Lower lobe of right lung (tissue), 2 donors: ENCODE measurements around the gene GRID1. TPM values are rescaled to one million over a fixed set of nuclear protein-coding genes. Genes with fewer than 3 reads are reported as not detected.
"Not testable (repeated sequence)": the region's sequence is repeated elsewhere in the genome, so short reads cannot be mapped to it uniquely, and the experiment has no call there.

Experiments
- ATAC-seq, 2 donors: fragments of 200-7000 bp; cut with Tn5 transposase; one replicate each; pipeline ENCODE4 v1.9.1; 2020 to 2022; ENCODE audit warnings: mild to moderate bottlenecking in 2 of 2, moderate library complexity in 2 of 2
- DNase-seq: peaks from one replicate; pipeline ENCODE4 v3.0.0-alpha.2; 2020
- H3K27ac ChIP-seq: fragments of 200-600 bp; one replicate; pipeline ENCODE4 v1.8.0; 2022
- H3K27me3 ChIP-seq: fragments of 200-600 bp; one replicate; pipeline ENCODE4 v1.8.0; 2022; ENCODE audit warnings: low read depth
- H3K36me3 ChIP-seq: fragments of 200-600 bp; one replicate; pipeline ENCODE4 v1.8.0; 2022; ENCODE audit warnings: mild to moderate bottlenecking
- H3K4me1 ChIP-seq: fragments of 200-600 bp; one replicate; pipeline ENCODE4 v1.8.0; 2022
- H3K4me3 ChIP-seq: fragments of 200-600 bp; one replicate; pipeline ENCODE4 v1.8.0; 2022; ENCODE audit warnings: mild to moderate bottlenecking
- H3K9me3 ChIP-seq: fragments of 200-600 bp; one replicate; pipeline ENCODE4 v1.8.0; 2022
- CTCF ChIP-seq: fragments of 200-600 bp; IDR thresholded peaks from one replicate; pipeline ENCODE4 v1.8.0; 2022; ENCODE audit warnings: antibody characterized with exemption, mild to moderate bottlenecking
- intact Hi-C: fragments of 100-400 bp; cut with DNase I; formaldehyde crosslinking; loops from one replicate; pipeline ENCODE4 v1.11.0; 2022
- total RNA-seq: library from RNA; stranded (reverse); fragmentation: NEBNext Ultra II Directional; extraction: Animal tissue kit (Norgen Biotek cat#: 25700); gene quantifications from one replicate; pipeline ENCODE4 v1.2.1, GENCODE V29; 2021
- donor health status: DM: no; HTN: yes; CAD: no; lungs with severe emphysema.

Gene GRID1
- total RNA-seq, 1 donor from 2014 or later: 2.5 TPM

- Histone ChIP-seq H3K9me3 (no peaks in the 10 kb centered on the region), H3K4me1 (no peaks in the 10 kb centered on the region), H3K36me3 (no peaks in the 10 kb centered on the region), H3K4me3 (no peak overlapping the region), H3K27ac (no peak overlapping the region), H3K27me3 (no peaks in the 10 kb centered on the region)
- intact Hi-C loops: no loop called here
- DNase-seq: peak; percentile 10
- no peak for ATAC-seq
- TF ChIP-seq CTCF: no peak
Observed at GRCh38 chr10:86242761-86243160, 123.8 kb downstream of the GRID1 start.

GRCh38 chr10:86238089-86238488 is 128.5 kb downstream of the GRID1 start:
- H3K4me1 ChIP-seq, H3K36me3 ChIP-seq, H3K4me3 ChIP-seq, DNase-seq, H3K27ac ChIP-seq, ATAC-seq, H3K9me3 ChIP-seq, intact Hi-C loops, H3K27me3 ChIP-seq: not testable (repeated sequence)

GRCh38 chr10:86234541-86235270 is 131.9 kb downstream of the GRID1 start:
- ATAC-seq (no peak), DNase-seq (no peak)
- Histone ChIP-seq H3K36me3 (no peaks in the 10 kb centered on the region), H3K27ac (no peak overlapping the region), H3K9me3 (no peaks in the 10 kb centered on the region), H3K27me3 (no peaks in the 10 kb centered on the region), H3K4me1 (no peaks in the 10 kb centered on the region), H3K4me3 (no peak overlapping the region)
- intact Hi-C loops: no loop called here
- no peak for TF ChIP-seq CTCF

- Histone ChIP-seq H3K9me3 (no peaks in the 10 kb centered on the region), H3K4me3 (no peak overlapping the region), H3K27me3 (no peaks in the 10 kb centered on the region), H3K4me1 (no peaks in the 10 kb centered on the region), H3K36me3 (no peaks in the 10 kb centered on the region), H3K27ac (no peak overlapping the region)
- no peak for TF ChIP-seq CTCF
- ATAC-seq (no peak), DNase-seq (no peak)
- intact Hi-C loops: no loop called here
Observed at GRCh38 chr10:86234107-86234506, 132.5 kb downstream of the GRID1 start.

GRCh38 chr10:86233131-86233530 is 133.5 kb downstream of the GRID1 start:
- no peaks in the 10 kb centered on the region for H3K4me1 ChIP-seq
- ATAC-seq: no peak
- DNase-seq: no peak
- no peaks in the 10 kb centered on the region for H3K9me3 ChIP-seq
- no peak for TF ChIP-seq CTCF
- H3K36me3 ChIP-seq: no peaks in the 10 kb centered on the region
- no peaks in the 10 kb centered on the region for H3K27me3 ChIP-seq
- no peak overlapping the region for H3K27ac ChIP-seq
- no peak overlapping the region for H3K4me3 ChIP-seq
- intact Hi-C loops: no loop called here

GRCh38 chr10:86232644-86233043 is 134.0 kb downstream of the GRID1 start:
- Histone ChIP-seq H3K9me3 (no peaks in the 10 kb centered on the region), H3K4me3 (no peak overlapping the region), H3K4me1 (no peaks in the 10 kb centered on the region), H3K27ac (no peak overlapping the region), H3K27me3 (no peaks in the 10 kb centered on the region), H3K36me3 (no peaks in the 10 kb centered on the region)
- ATAC-seq: no peak
- intact Hi-C loops: no loop called here
- TF ChIP-seq CTCF: no peak
- no peak for DNase-seq
